Motor neuron (in vitro differentiated cells): Measurements from ENCODE around the gene LAMB4. TPM values are rescaled to one million over a fixed set of nuclear protein-coding genes. Genes with fewer than 3 reads are reported as not detected.

ENCODE experiments used
- ATAC-seq, 8 experiments: fragments of 200-7000 bp; cut with Tn5 transposase; replicated peaks in 6 of 8; 2 replicates each; pipeline ENCODE4 v1.8.0; 2021; ENCODE audit warnings: mild to moderate bottlenecking in 8 of 8, moderate library complexity in 8 of 8
- H3K27ac ChIP-seq, 2 donors: fragments of 250-450 bp; sonication (Bioruptor Pico); 2 replicates each; pipeline ENCODE4 v1.9.0; 2021; ENCODE audit warnings: antibody characterized with exemption in 2 of 2, mild to moderate bottlenecking in 2 of 2, moderate library complexity in 1 of 2
- H3K4me1 ChIP-seq, 2 donors: fragments of 250-450 bp; sonication (Bioruptor Pico); replicated peaks in 1 of 2; 2 replicates each; pipeline ENCODE4 v1.6.1; 2021; ENCODE audit warnings: antibody characterized with exemption in 2 of 2, mild to moderate bottlenecking in 2 of 2, moderate library complexity in 1 of 2
- H3K4me3 ChIP-seq, 5 donors: fragments of 250-450 bp; sonication (Bioruptor Pico); 2 replicates each; pipeline ENCODE4 v1.9.0; 2021; ENCODE audit warnings: antibody characterized with exemption in 5 of 5, mild to moderate bottlenecking in 5 of 5, moderate library complexity in 4 of 5
- WGBS, 10 experiments: fragments of 450-650 bp; shearing (Covaris generic); methylation state at CpG; one replicate each; pipeline ENCODE4 v1.0.0; 2022; 5-methylcytosine and 5-hydroxymethylcytosine counted together
- in situ Hi-C, 9 experiments: fragments of 400-800 bp; cut with MboI; loops; one replicate each; pipeline ENCODE4 v1.15.0; 2021; ENCODE audit warnings: low sequenced_read_pairs in 9 of 9, low pct_unique_long_range_greater_than_20kb in 2 of 9; ENCODE audit not compliant: unreplicated experiment in 9 of 9
- total RNA-seq, 8 experiments: library from RNA; unstranded; fragments of 300-600 nt; gene quantifications; 2 replicates each; pipeline versions ENCODE4 v1.2.3 to v1.2.4, GENCODE V29; 2022

Gene LAMB4
- total RNA-seq, 8 experiments from 2014 or later, result 0.07 to 1.2 (median 0.56) TPM

GRCh38 chr7:108004220-108005142 lies 125.7 kb downstream of the LAMB4 start:
- 21 to 100% (median 54%) methylated on average over 1 to 12 of the region's 13 CpGs; no CpG with 5 or more reads in 2 of the 10 experiments for WGBS, 10 experiments
- ATAC-seq, result no peak
- Histone ChIP-seq H3K4me1 (no peaks in the 10 kb centered on the region), H3K4me3 (no peak overlapping the region), H3K27ac (no peak overlapping the region)
- in situ Hi-C loops, result no loop called here

- H3K4me1 ChIP-seq, result no peaks in the 10 kb centered on the region
- WGBS, 10 experiments, result 32 to 100% (median 58%) methylated on average over 1 to 12 of the region's 15 CpGs; no CpG with 5 or more reads in 1 of the 10 experiments
- H3K4me3 ChIP-seq, result peak overlapping the region; percentile 40 to 53 (median 45)
- no peak overlapping the region for H3K27ac ChIP-seq
- in situ Hi-C loops, result no loop called here
- no peak for ATAC-seq
Measured at GRCh38 chr7:108003599-108003935, 126.6 kb downstream of the LAMB4 start.

- in situ Hi-C loops, result no loop called here
- peak; percentile 60 to 84 (median 65) for ATAC-seq
- no peaks in the 10 kb centered on the region for H3K4me1 ChIP-seq
- H3K4me3 ChIP-seq, result peak within 1 kb of the TSS; percentile 40 to 53 (median 45)
- H3K27ac ChIP-seq, result no peak within 1 kb of the TSS
- 0 to 10% (median 0%) methylated on average over 1 to 8 of the region's 75 CpGs; no CpG with 5 or more reads in 7 of the 10 experiments for WGBS, 10 experiments
Measured at GRCh38 chr7:108002726-108003598, 127.2 kb downstream of the LAMB4 start, which contains the start of gene LAMB1. TSS of gene LAMB1 (minus strand) at chr7:108003161. CDS start at chr7:108002885, 276 bp downstream.

GRCh38 chr7:108001764-108002725 lies 128.1 kb downstream of the LAMB4 start:
- H3K4me1 ChIP-seq, result no peaks in the 10 kb centered on the region
- peak; percentile 46 to 65 (median 60) for ATAC-seq
- H3K4me3 ChIP-seq, result peak overlapping the region; percentile 40 to 53 (median 45)
- in situ Hi-C loops, result no loop called here
- no peak overlapping the region for H3K27ac ChIP-seq
- WGBS, 10 experiments, result 0 to 1% (median 0%) methylated on average over 9 to 18 of the region's 75 CpGs; no CpG with 5 or more reads in 7 of the 10 experiments

- Histone ChIP-seq H3K27ac (no peak overlapping the region), H3K4me3 (peak overlapping the region; percentile 40 to 53 (median 45)), H3K4me1 (no peaks in the 10 kb centered on the region)
- WGBS, 10 experiments, result 16 to 100% (median 61%) methylated on average over 1 to 23 of the region's 37 CpGs; no CpG with 5 or more reads in 2 of the 10 experiments
- in situ Hi-C loops, result no loop called here
- peak; percentile 12 to 61 (median 50) for ATAC-seq
Measured at GRCh38 chr7:108000875-108001763, 129.0 kb downstream of the LAMB4 start.

- peaks cover 0 to 7% of the 10 kb centered on the region in 2 donors for H3K4me1 ChIP-seq
- ATAC-seq, result no peak
- in situ Hi-C loops, result no loop called here
- H3K4me3 ChIP-seq, result no peak overlapping the region
- no peak overlapping the region for H3K27ac ChIP-seq
- 51 to 100% (median 97%) methylated on average over 1 to 4 of the region's 4 CpGs for WGBS, 10 experiments
Measured at GRCh38 chr7:107999779-108000560, 130.2 kb downstream of the LAMB4 start.

- in situ Hi-C loops, result no loop called here
- ATAC-seq, result no peak
- no peak overlapping the region for H3K4me3 ChIP-seq
- 79 to 100% (median 97%) methylated on average over 1 to 3 of the region's 3 CpGs; no CpG with 5 or more reads in 3 of the 10 experiments for WGBS, 10 experiments
- no peak overlapping the region for H3K27ac ChIP-seq
- H3K4me1 ChIP-seq, result peaks cover 0 to 8% of the 10 kb centered on the region in 2 donors
Measured at GRCh38 chr7:107998660-107999480, 131.3 kb downstream of the LAMB4 start.

- ATAC-seq, result no peak
- H3K27ac ChIP-seq, result no peak overlapping the region
- WGBS, 10 experiments, result 59 to 100% (median 87%) methylated on average over 1 to 2 of the region's 2 CpGs; no CpG with 5 or more reads in 4 of the 10 experiments
- H3K4me3 ChIP-seq, result no peak overlapping the region
- in situ Hi-C loops, result no loop called here
- H3K4me1 ChIP-seq, result peaks cover 0 to 8% of the 10 kb centered on the region in 2 donors
Measured at GRCh38 chr7:107998150-107998549, 132.0 kb downstream of the LAMB4 start.

- 47 to 89% (median 76%) methylated on average over 5 to 7 of the region's 7 CpGs for WGBS, 10 experiments
- Histone ChIP-seq H3K4me1 (peaks cover 0 to 8% of the 10 kb centered on the region in 2 donors), H3K27ac (no peak overlapping the region), H3K4me3 (no peak overlapping the region)
- ATAC-seq, result no peak
- in situ Hi-C loops, result no loop called here
Measured at GRCh38 chr7:107996072-107996882, 133.9 kb downstream of the LAMB4 start.
